SK-N-SH treated with all-trans-retinoic acid at 6 μM for 48 hours (cell line): ENCODE data around the gene PCDHB15.
"Not testable (repeated sequence)": the region's sequence is repeated elsewhere in the genome, so short reads cannot be mapped to it uniquely, and the experiment has no call there.

Experiments
- ATAC-seq: fragments of 200-7000 bp; cut with Tn5 transposase; 3 replicates; pipeline ENCODE4 v1.9.1; 2020; ENCODE audit warnings: mild to moderate bottlenecking, moderate library complexity
- ARNTL ChIP-seq: fragments of 450-650 bp; formaldehyde crosslinking; IDR thresholded peaks from 2 replicates; pipeline ENCODE4 v1.5.0; 2020; ENCODE audit warnings: low read depth, mild to moderate bottlenecking, moderate library complexity, borderline replicate concordance
- BACH2 ChIP-seq: fragments of 250-450 bp; sonication (Bioruptor Pico); IDR thresholded peaks from 2 replicates; pipeline ENCODE4 v1.9.0; 2021; ENCODE audit warnings: mild to moderate bottlenecking, borderline replicate concordance
- CSDC2 ChIP-seq: fragments of 250-450 bp; sonication (Bioruptor Pico); IDR thresholded peaks from 2 replicates; pipeline ENCODE4 v1.5.0; 2020; ENCODE audit warnings: mild to moderate bottlenecking, moderate library complexity
- GLIS3 ChIP-seq: fragments of 250-450 bp; sonication (Bioruptor Pico); IDR thresholded peaks from 2 replicates; pipeline ENCODE4 v1.5.0; 2020; ENCODE audit warnings: mild to moderate bottlenecking, moderate library complexity
- ISL1 ChIP-seq: fragments of 250-450 bp; sonication (Bioruptor Pico); IDR thresholded peaks from 2 replicates; pipeline ENCODE4 v2.1.2; 2022; ENCODE audit warnings: mild to moderate bottlenecking, moderate library complexity
- OSR1 ChIP-seq: fragments of 250-450 bp; sonication (Bioruptor Pico); IDR thresholded peaks from 2 replicates; pipeline ENCODE4 v1.8.0; 2022; ENCODE audit warnings: moderate library complexity, mild to moderate bottlenecking, inconsistent platforms
- POU6F1 ChIP-seq: fragments of 250-450 bp; sonication (Bioruptor Pico); IDR thresholded peaks from 2 replicates; pipeline ENCODE4 v1.8.0; 2021; ENCODE audit warnings: low read depth, mild to moderate bottlenecking, moderate library complexity, borderline replicate concordance
- RARB ChIP-seq: fragments of 250-450 bp; sonication (Bioruptor Pico); IDR thresholded peaks from 2 replicates; pipeline ENCODE4 v1.8.0; 2021; ENCODE audit warnings: mild to moderate bottlenecking, moderate library complexity
- SNAI2 ChIP-seq: fragments of 250-450 bp; sonication (Bioruptor Pico); IDR thresholded peaks from 2 replicates; pipeline ENCODE4 v1.5.0; 2020; ENCODE audit warnings: mild to moderate bottlenecking, moderate library complexity
- TCF4 ChIP-seq: fragments of 250-450 bp; sonication (Bioruptor Pico); IDR thresholded peaks from 2 replicates; pipeline ENCODE4 v1.8.0; 2021; ENCODE audit warnings: mild to moderate bottlenecking, moderate library complexity, borderline replicate concordance
- TSHZ2 ChIP-seq: fragments of 250-450 bp; sonication (Bioruptor Pico); IDR thresholded peaks from 2 replicates; pipeline ENCODE4 v1.5.0; 2020; ENCODE audit warnings: mild to moderate bottlenecking, moderate library complexity
- ZC3H10 ChIP-seq: fragments of 250-450 bp; sonication (Bioruptor Pico); IDR thresholded peaks from 2 replicates; pipeline ENCODE4 v1.5.1; 2021; ENCODE audit warnings: mild to moderate bottlenecking, moderate library complexity
- ZFP3 ChIP-seq: fragments of 250-450 bp; sonication (Bioruptor Pico); IDR thresholded peaks from 2 replicates; pipeline ENCODE4 v1.5.0; 2020; ENCODE audit warnings: mild to moderate bottlenecking, moderate library complexity
- ZFP30 ChIP-seq: fragments of 450-650 bp; formaldehyde crosslinking; IDR thresholded peaks from 2 replicates; pipeline ENCODE4 v1.5.0; 2022; ENCODE audit warnings: mild to moderate bottlenecking, moderate library complexity
- ZNF70 ChIP-seq: fragments of 450-650 bp; formaldehyde crosslinking; IDR thresholded peaks from 2 replicates; pipeline ENCODE4 v1.5.0; 2020; ENCODE audit warnings: mild to moderate bottlenecking, moderate library complexity
- ZNF8 ChIP-seq: fragments of 450-650 bp; formaldehyde crosslinking; IDR thresholded peaks from 2 replicates; pipeline ENCODE4 v1.5.0; 2020; ENCODE audit warnings: mild to moderate bottlenecking, moderate library complexity

PCDHB15 gene

GRCh38 chr5:141201646-141202045, 43.5 kb upstream of the PCDHB15 start:
- not testable (repeated sequence) for ATAC-seq

GRCh38 chr5:141208478-141208877, 36.7 kb upstream of the PCDHB15 start, which contains the start of gene PCDHB12:
TSS of gene PCDHB12 (plus strand) at chr5:141208719. CDS start at chr5:141208908, 189 bp downstream.
- TF ChIP-seq ISL1 (CRISPR knock-in tag) (no peak), TCF4 (CRISPR knock-in tag) (no peak), SNAI2 (CRISPR knock-in tag) (no peak), ZFP30 (CRISPR knock-in tag) (no peak), ARNTL (no peak), BACH2 (CRISPR knock-in tag) (no peak)
- ATAC-seq, result peak; percentile 68

GRCh38 chr5:141210281-141210680, 34.9 kb upstream of the PCDHB15 start:
- ATAC-seq, result not testable (repeated sequence)

GRCh38 chr5:141210849-141211248, 34.3 kb upstream of the PCDHB15 start:
- ATAC-seq, result not testable (repeated sequence)

GRCh38 chr5:141213656-141214339, 31.4 kb upstream of the PCDHB15 start, which contains the start of gene PCDHB13:
TSS of gene PCDHB13 (plus strand) at chr5:141213919. CDS start at chr5:141214124, 205 bp downstream.
- 0 out of 3 replicates have a peak, but pooled peaks have one; percentile 26 for ATAC-seq

- ATAC-seq, result not testable (repeated sequence)
These were observed 30.6 kb upstream of the PCDHB15 start for GRCh38 chr5:141214583-141214982.

GRCh38 chr5:141215504-141215903, 29.7 kb upstream of the PCDHB15 start:
- not testable (repeated sequence) for ATAC-seq

GRCh38 chr5:141216035-141216434, 29.2 kb upstream of the PCDHB15 start:
- ATAC-seq, result not testable (repeated sequence)

- TF ChIP-seq OSR1 (CRISPR knock-in tag) (no peak), POU6F1 (no peak)
- ATAC-seq, result peak; percentile 100
These were observed 21.9 kb upstream of the PCDHB15 start, which contains the start of gene PCDHB14 for GRCh38 chr5:141223112-141223783. TSS of gene PCDHB14 (plus strand) at chr5:141223343. CDS start at chr5:141223506, 163 bp downstream.

- not testable (repeated sequence) for ATAC-seq
These were observed 20.4 kb upstream of the PCDHB15 start for GRCh38 chr5:141224844-141225243.

GRCh38 chr5:141225421-141225820, 19.8 kb upstream of the PCDHB15 start:
- not testable (repeated sequence) for ATAC-seq

- no peak for ATAC-seq
These were observed 11.0 kb upstream of the PCDHB15 start for GRCh38 chr5:141234109-141234667.

GRCh38 chr5:141235922-141236321, 9.3 kb upstream of the PCDHB15 start:
- not testable (repeated sequence) for ATAC-seq

More at GRCh38 chr5:141234109-141234667, 11.0 kb upstream of the PCDHB15 start:
- TF ChIP-seq ZC3H10 (CRISPR knock-in tag) (no peak), BACH2 (CRISPR knock-in tag) (no peak), TCF4 (CRISPR knock-in tag) (no peak), ARNTL (no peak), ZNF8 (CRISPR knock-in tag) (no peak), ISL1 (CRISPR knock-in tag) (no peak), GLIS3 (no peak), ZNF70 (no peak), RARB (no peak), TSHZ2 (CRISPR knock-in tag) (no peak), SNAI2 (CRISPR knock-in tag) (no peak), CSDC2 (no peak), ZFP3 (CRISPR knock-in tag) (no peak), OSR1 (CRISPR knock-in tag) (no peak)
